Pancreas (tissue), 10 donors: ENCODE data around the gene NEFH. TPM values are rescaled to one million over a fixed set of nuclear protein-coding genes. Genes with fewer than 3 reads are reported as not detected.

ENCODE experiments used
- ATAC-seq, 4 donors: fragments of 200-7000 bp; cut with Tn5 transposase; one replicate each; pipeline versions ENCODE4 v1.8.0 to v1.9.1; 2020; ENCODE audit warnings: mild to moderate bottlenecking in 4 of 4, moderate library complexity in 4 of 4
- DNase-seq, 6 donors: peaks; one replicate each; pipeline ENCODE4 v3.0.0-alpha.2; 2020
- FAIRE-seq: peaks from 2 replicates; lab custom pipeline; 2012; peaks lifted over from hg19 to GRCh38; lab: Jason Lieb, UNC
- H3K27ac ChIP-seq, 4 donors: fragments of 200-600 bp; sonication (generic); 1 replicate in 3 of 4; 2 replicates in 1 of 4; pipeline versions ENCODE4 v1.5.0 to v1.8.0; 2020
- H3K27me3 ChIP-seq, 4 donors: fragments of 200-600 bp; one replicate each; pipeline ENCODE4 v1.8.0; 2021
- H3K36me3 ChIP-seq, 3 donors: fragments of 200-600 bp; sonication (generic) in 1 of 3; one replicate each; pipeline versions ENCODE4 v1.5.0 to v1.8.0; 2020 to 2021
- H3K4me1 ChIP-seq, 3 donors: fragments of 200-600 bp; one replicate each; pipeline ENCODE4 v1.8.0; 2021
- H3K4me3 ChIP-seq, 4 donors: fragments of 200-600 bp; sonication (generic) in 2 of 4; one replicate each; pipeline versions ENCODE4 v1.5.0 to v1.8.0; 2020 to 2021
- H3K9me3 ChIP-seq, 4 donors: fragments of 200-600 bp; one replicate each; pipeline ENCODE4 v1.8.0; 2021
- CTCF ChIP-seq, 4 donors: fragments of 200-600 bp; sonication (generic) in 3 of 4; IDR thresholded peaks; one replicate each; pipeline versions ENCODE4 v1.5.0 to v1.8.0; 2021; ENCODE audit warnings: antibody characterized with exemption in 4 of 4
- WGBS, 2 donors: extraction: QIAGEN DNeasy Blood & Tissue Kit; methylation state at CpG; one replicate each; pipeline ENCODE4 v1.1.7; 2013; 5-methylcytosine and 5-hydroxymethylcytosine counted together
- intact Hi-C, 3 donors: fragments of 100-400 bp; cut with DNase I; formaldehyde crosslinking; loops; one replicate each; pipeline versions ENCODE4 v1.11.1 to v1.14.2; 2022
- polyA plus RNA-seq, 2 donors: library from polyadenylated mRNA; stranded (reverse); fragments of 200-250 nt; gene quantifications; one replicate each; pipeline ENCODE4 v1.2.3, GENCODE V29; 2013
- total RNA-seq, 6 donors: library from RNA; stranded (reverse); fragmentation: NEBNext Ultra II Directional in 4 of 6; extraction: Animal tissue kit (Norgen Biotek cat#: 25700) in 4 of 6; gene quantifications; one replicate each; pipeline versions ENCODE4 v1.2.1 to v1.2.4, GENCODE V29; 2021 to 2023
- donor health status: healthy with polysubstance abuse.
- donor health status: DM: no; HTN: no; CAD: no; lungs with moderate emphysema.
- donor health status: DM: no; HTN: no; CAD: no.
- donor health status: control.
- donor health status: control.
- donor health status: Bipolar disorder and iron deficiency.
- donor health status: DM: yes; HTN: yes; CAD: no.
- donor health status: DM: no; HTN: no; CAD: no.
- donor health status: DM: no; HTN: no; CAD: no.
- donor health status: DM: yes; HTN: yes; CAD: no.

The NEFH gene
- total and polyA plus RNA-seq, 8 donors = 0.05 to 0.99 (median 0.19) TPM

GRCh38 chr22:29539105-29539504, 59.1 kb downstream of the NEFH start:
- peaks cover 4 to 50% (median 13%) of the 10 kb centered on the region in 3 donors for H3K36me3 ChIP-seq
- H3K27ac ChIP-seq = no peak overlapping the region
- DNase-seq (no peak), FAIRE-seq (no peak), ATAC-seq (no peak)
- no peaks in the 10 kb centered on the region for H3K9me3 ChIP-seq
- WGBS, 2 donors = 87 to 94% methylated on average over 3 of the region's 3 CpGs
- no peaks in the 10 kb centered on the region for H3K4me1 ChIP-seq
- no peak overlapping the region for H3K4me3 ChIP-seq
- H3K27me3 ChIP-seq = no peaks in the 10 kb centered on the region
- intact Hi-C loops = no loop called here
- TF ChIP-seq CTCF (IDR thresholded peaks at IDR 0.05) = no peak

Other genes starting within 250 kb of the NEFH start
- gene RHBDD3, start 212.2 kb upstream of the NEFH start, total RNA-seq = 10 to 100 TPM in 2 of 6 donors, 1 to 10 TPM in 4; 5.4 to 13.2 (median 9.0) TPM
- 10 to 100 TPM; 36.2 to 38.2 TPM for gene RHBDD3, start 212.2 kb upstream of the NEFH start, polyA plus RNA-seq
- 100 to 1,000 TPM in 3 of 6 donors, 10 to 100 TPM in 3; 49.2 to 104 (median 87.5) TPM for gene EWSR1, start 211.9 kb upstream of the NEFH start, total RNA-seq
- gene EWSR1, start 211.9 kb upstream of the NEFH start, polyA plus RNA-seq = 100 to 1,000 TPM; 136 to 257 TPM
- gene GAS2L1, start 173.6 kb upstream of the NEFH start, total RNA-seq = 10 to 100 TPM in 1 of 6 donors, 1 to 10 TPM in 5; 5.2 to 10.7 (median 7.8) TPM
- 10 to 100 TPM; 11.7 to 13.6 TPM for gene GAS2L1, start 173.6 kb upstream of the NEFH start, polyA plus RNA-seq
- under 1 TPM; 0.24 to 0.61 (median 0.50) TPM for gene RASL10A, start 164.5 kb upstream of the NEFH start, total RNA-seq
- 1 to 10 TPM; 3.7 to 4.4 TPM for gene RASL10A, start 164.5 kb upstream of the NEFH start, polyA plus RNA-seq
- 10 to 100 TPM; 27.5 to 49.9 (median 40.7) TPM for gene AP1B1, start 91.6 kb upstream of the NEFH start, total RNA-seq
- gene AP1B1, start 91.6 kb upstream of the NEFH start, polyA plus RNA-seq = 10 to 100 TPM; 28.3 to 31.7 TPM
- not detected for gene RFPL1, start 41.6 kb upstream of the NEFH start, total RNA-seq
- gene RFPL1, start 41.6 kb upstream of the NEFH start, polyA plus RNA-seq = under 1 TPM in 1 of 2 donors, not detected in 1; 0.09 TPM
- gene THOC5, start 73.5 kb downstream of the NEFH start, total RNA-seq = 10 to 100 TPM; 17.1 to 21.7 (median 18.4) TPM
- 10 to 100 TPM; 11.8 to 12.1 TPM for gene THOC5, start 73.5 kb downstream of the NEFH start, polyA plus RNA-seq
- gene NIPSNAP1, start 100.9 kb downstream of the NEFH start, total RNA-seq = 10 to 100 TPM; 13.5 to 24.0 (median 15.7) TPM
- gene NIPSNAP1, start 100.9 kb downstream of the NEFH start, polyA plus RNA-seq = 10 to 100 TPM; 13.4 to 23.7 TPM
- 10 to 100 TPM; 14.7 to 33.7 (median 23.2) TPM for gene NF2, start 123.4 kb downstream of the NEFH start, total RNA-seq
- gene NF2, start 123.4 kb downstream of the NEFH start, polyA plus RNA-seq = 1 to 10 TPM; 6.5 to 7.5 TPM
- 1 to 10 TPM in 4 of 6 donors, under 1 TPM in 2; 0.56 to 3.6 (median 1.5) TPM for gene CABP7, start 239.8 kb downstream of the NEFH start, total RNA-seq
- gene CABP7, start 239.8 kb downstream of the NEFH start, polyA plus RNA-seq = 10 to 100 TPM in 1 of 2 donors, 1 to 10 TPM in 1; 4.6 to 17.9 TPM